Measurements from ENCODE around the gene TFRC. TPM values are rescaled to one million over a fixed set of nuclear protein-coding genes. Genes with fewer than 3 reads are reported as not detected.
"Not testable (repeated sequence)": the region's sequence is repeated elsewhere in the genome, so short reads cannot be mapped to it uniquely, and the experiment has no call there.

The TFRC gene
- total RNA-seq, 1 donor from 2014 or later: 113 TPM

GRCh38 chr3:196051282-196052076 lies 30.4 kb downstream of the TFRC start:
- DNase-seq (ENCODE audit: low spot score in 2 of 2): no peak
- no peak for FAIRE-seq

- no peak for FAIRE-seq
- DNase-seq (ENCODE audit: low spot score in 2 of 2): no peak
Observed at GRCh38 chr3:196050597-196050996, 31.3 kb downstream of the TFRC start.

- FAIRE-seq (no peak), DNase-seq (ENCODE audit: low spot score in 2 of 2) (no peak)
Observed at GRCh38 chr3:196049653-196050052, 32.2 kb downstream of the TFRC start.

- no peak for DNase-seq (ENCODE audit: low spot score in 2 of 2)
- no peak for FAIRE-seq
Observed at GRCh38 chr3:196048922-196049598, 32.8 kb downstream of the TFRC start.

GRCh38 chr3:196047391-196048030 lies 34.4 kb downstream of the TFRC start:
- DNase-seq (ENCODE audit: low spot score in 2 of 2) (no peak), FAIRE-seq (no peak)

- no peak for DNase-seq (ENCODE audit: low spot score in 2 of 2)
- no peak for FAIRE-seq
Observed at GRCh38 chr3:196044513-196044912, 37.4 kb downstream of the TFRC start.

- no peak for FAIRE-seq
- no peak for DNase-seq (ENCODE audit: low spot score in 2 of 2)
Observed at GRCh38 chr3:196042673-196043072, 39.2 kb downstream of the TFRC start.

- FAIRE-seq (no peak), DNase-seq (ENCODE audit: low spot score in 2 of 2) (no peak)
Observed at GRCh38 chr3:196039359-196039758, 42.5 kb downstream of the TFRC start.

GRCh38 chr3:196026059-196026458 lies 55.8 kb downstream of the TFRC start:
- FAIRE-seq; DNase-seq (ENCODE audit: low spot score in 2 of 2): not testable (repeated sequence)

- DNase-seq (ENCODE audit: low spot score in 2 of 2) (no peak), FAIRE-seq (no peak)
Observed at GRCh38 chr3:196024968-196025367, 56.9 kb downstream of the TFRC start.

GRCh38 chr3:196023947-196024346 lies 57.9 kb downstream of the TFRC start:
- DNase-seq (ENCODE audit: low spot score in 2 of 2) (no peak), FAIRE-seq (no peak)

GRCh38 chr3:196022499-196022878 lies 59.4 kb downstream of the TFRC start:
- not testable (repeated sequence) for DNase-seq (ENCODE audit: low spot score in 2 of 2); FAIRE-seq

- no peak for FAIRE-seq
Observed at GRCh38 chr3:196020373-196020772, 61.5 kb downstream of the TFRC start.

GRCh38 chr3:196019576-196019975 lies 62.3 kb downstream of the TFRC start:
- not testable (repeated sequence) for FAIRE-seq; DNase-seq (ENCODE audit: low spot score in 2 of 2)

More at GRCh38 chr3:196020373-196020772, 61.5 kb downstream of the TFRC start:
- no peak for DNase-seq (ENCODE audit: low spot score in 2 of 2)

GRCh38 chr3:196018159-196018558 lies 63.7 kb downstream of the TFRC start:
- not testable (repeated sequence) for FAIRE-seq; DNase-seq (ENCODE audit: low spot score in 2 of 2)

- FAIRE-seq: no peak
- DNase-seq (ENCODE audit: low spot score in 2 of 2): no peak
Observed at GRCh38 chr3:196016485-196016884, 65.4 kb downstream of the TFRC start.

- DNase-seq (ENCODE audit: low spot score in 2 of 2) (no peak), FAIRE-seq (no peak)
Observed at GRCh38 chr3:196016059-196016458, 65.8 kb downstream of the TFRC start.

GRCh38 chr3:196013587-196014487 lies 68.1 kb downstream of the TFRC start:
- no peak for FAIRE-seq

GRCh38 chr3:196012941-196013476 lies 68.9 kb downstream of the TFRC start:
- DNase-seq (ENCODE audit: low spot score in 2 of 2) (no peak), FAIRE-seq (no peak)

More at GRCh38 chr3:196013587-196014487, 68.1 kb downstream of the TFRC start:
- DNase-seq (ENCODE audit: low spot score in 2 of 2): no peak

GRCh38 chr3:196012481-196012880 lies 69.4 kb downstream of the TFRC start:
- no peak for FAIRE-seq
- no peak for DNase-seq (ENCODE audit: low spot score in 2 of 2)
